Chondrocyte (in vitro differentiated cells): ENCODE data around the gene MRPL36. TPM values are rescaled to one million over a fixed set of nuclear protein-coding genes. Genes with fewer than 3 reads are reported as not detected.

ENCODE experiments used
- DNase-seq: peaks from one replicate; pipeline ENCODE4 v3.0.0; 2021; ENCODE audit warnings: mixed read lengths, low spot score
- H3K27ac Mint-ChIP-seq: one replicate; pipeline ENCODE4 v1.8.0; 2021; ENCODE audit warnings: mild to moderate bottlenecking, moderate library complexity, mixed read lengths; ENCODE audit not compliant: unreplicated experiment
- H3K27me3 Mint-ChIP-seq: 2 replicates; pipeline ENCODE4 v1.8.0; 2021; ENCODE audit warnings: low read depth, mixed read lengths
- H3K36me3 Mint-ChIP-seq: 2 replicates; pipeline ENCODE4 v1.8.0; 2021; ENCODE audit warnings: low read depth, mixed read lengths
- H3K4me1 Mint-ChIP-seq: 2 replicates; pipeline ENCODE4 v1.8.0; 2021; ENCODE audit warnings: low read depth, mild to moderate bottlenecking, mixed read lengths
- H3K4me3 Mint-ChIP-seq: one replicate; pipeline ENCODE4 v1.8.0; 2021; ENCODE audit warnings: mild to moderate bottlenecking, moderate library complexity, mixed read lengths; ENCODE audit not compliant: unreplicated experiment
- H3K9me3 Mint-ChIP-seq: 2 replicates; pipeline ENCODE4 v1.8.0; 2021; ENCODE audit warnings: low read depth, mixed read lengths
- total RNA-seq: library from RNA; stranded (reverse); gene quantifications from 3 replicates; pipeline ENCODE4 v1.2.1, GENCODE V29; 2021
- TF ChIP-seq, protein P1 (sequence below): fragments of 200-600 bp; sonication (generic); IDR thresholded peaks from 2 replicates; pipeline ENCODE4 v1.5.0; 2021; ENCODE audit warnings: antibody characterized with exemption, mild to moderate bottlenecking, moderate library complexity

MRPL36 gene
- total RNA-seq, 1 donor from 2014 or later = 37.4 TPM

DNA sequence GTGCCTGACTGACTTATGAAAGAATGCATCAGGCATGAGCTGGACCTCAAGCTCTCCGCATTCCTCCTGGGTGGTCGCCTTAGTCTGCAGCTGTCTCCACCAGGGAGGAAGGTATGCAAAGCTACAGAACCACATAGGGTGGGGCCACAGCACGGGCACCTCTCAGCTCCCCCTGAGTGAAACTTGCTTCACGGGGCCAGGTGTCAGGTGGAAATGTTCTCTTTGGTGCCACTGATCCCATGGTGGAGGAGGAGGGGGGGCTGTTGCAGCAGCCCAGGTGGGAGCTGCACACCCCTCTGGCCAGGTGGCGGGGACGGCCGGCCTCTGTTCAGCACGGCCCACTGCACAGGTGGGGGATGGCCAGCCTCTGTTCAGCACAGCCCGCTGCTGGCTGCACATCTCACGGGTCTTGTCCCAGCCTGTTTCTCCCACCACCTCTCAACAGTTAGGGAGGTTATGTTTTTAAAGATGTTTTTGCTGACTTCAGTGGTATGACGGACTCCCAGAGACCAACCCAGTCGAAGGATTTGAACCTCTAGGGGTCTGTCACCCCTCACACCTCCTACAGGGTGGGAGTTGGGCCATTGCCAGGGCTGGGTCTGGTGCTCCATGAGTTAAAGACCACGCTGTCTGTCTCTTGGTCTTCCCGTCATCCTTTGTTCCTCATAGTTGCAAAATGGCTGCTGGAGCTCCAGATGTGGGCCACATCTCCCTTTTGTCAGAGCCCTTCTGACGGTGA is 34.3 kb downstream of the MRPL36 start:
- Mint-ChIP-seq H3K27me3 (peaks cover 25% of the 10 kb centered on the region), H3K4me1 (peaks cover 2% of the 10 kb centered on the region), H3K27ac (no peak overlapping the region), H3K9me3 (no peaks in the 10 kb centered on the region), H3K4me3 (no peak overlapping the region), H3K36me3 (no peaks in the 10 kb centered on the region)
- TF ChIP-seq, protein P1, sequence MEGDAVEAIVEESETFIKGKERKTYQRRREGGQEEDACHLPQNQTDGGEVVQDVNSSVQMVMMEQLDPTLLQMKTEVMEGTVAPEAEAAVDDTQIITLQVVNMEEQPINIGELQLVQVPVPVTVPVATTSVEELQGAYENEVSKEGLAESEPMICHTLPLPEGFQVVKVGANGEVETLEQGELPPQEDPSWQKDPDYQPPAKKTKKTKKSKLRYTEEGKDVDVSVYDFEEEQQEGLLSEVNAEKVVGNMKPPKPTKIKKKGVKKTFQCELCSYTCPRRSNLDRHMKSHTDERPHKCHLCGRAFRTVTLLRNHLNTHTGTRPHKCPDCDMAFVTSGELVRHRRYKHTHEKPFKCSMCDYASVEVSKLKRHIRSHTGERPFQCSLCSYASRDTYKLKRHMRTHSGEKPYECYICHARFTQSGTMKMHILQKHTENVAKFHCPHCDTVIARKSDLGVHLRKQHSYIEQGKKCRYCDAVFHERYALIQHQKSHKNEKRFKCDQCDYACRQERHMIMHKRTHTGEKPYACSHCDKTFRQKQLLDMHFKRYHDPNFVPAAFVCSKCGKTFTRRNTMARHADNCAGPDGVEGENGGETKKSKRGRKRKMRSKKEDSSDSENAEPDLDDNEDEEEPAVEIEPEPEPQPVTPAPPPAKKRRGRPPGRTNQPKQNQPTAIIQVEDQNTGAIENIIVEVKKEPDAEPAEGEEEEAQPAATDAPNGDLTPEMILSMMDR = no peak
- peak; percentile 66 for DNase-seq

DNA sequence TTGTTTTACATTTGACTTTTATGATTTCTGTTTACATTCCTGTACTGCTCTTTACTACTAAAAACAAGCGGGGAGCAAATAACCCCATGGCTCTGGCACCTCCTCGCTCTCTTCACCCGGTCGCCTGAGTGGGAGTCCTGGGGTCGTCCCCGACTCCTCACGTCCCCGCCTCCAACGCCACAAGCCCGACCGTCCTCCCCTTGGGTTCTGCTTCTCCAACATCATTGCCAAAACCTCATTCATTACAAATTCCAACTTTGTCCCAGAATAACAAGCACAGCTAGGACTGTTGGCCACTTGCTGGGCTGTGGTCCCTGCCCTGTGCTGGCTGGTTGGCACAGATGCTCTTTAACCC is 35.1 kb downstream of the MRPL36 start:
- TF ChIP-seq, protein P1 = no peak
- no peaks in the 10 kb centered on the region for H3K9me3 Mint-ChIP-seq
- peaks cover 2% of the 10 kb centered on the region for H3K4me1 Mint-ChIP-seq
- H3K27me3 Mint-ChIP-seq = peaks cover 20% of the 10 kb centered on the region
- no peaks in the 10 kb centered on the region for H3K36me3 Mint-ChIP-seq
- no peak overlapping the region for H3K4me3 Mint-ChIP-seq
- H3K27ac Mint-ChIP-seq = no peak overlapping the region
- DNase-seq = peak; percentile 86

DNA sequence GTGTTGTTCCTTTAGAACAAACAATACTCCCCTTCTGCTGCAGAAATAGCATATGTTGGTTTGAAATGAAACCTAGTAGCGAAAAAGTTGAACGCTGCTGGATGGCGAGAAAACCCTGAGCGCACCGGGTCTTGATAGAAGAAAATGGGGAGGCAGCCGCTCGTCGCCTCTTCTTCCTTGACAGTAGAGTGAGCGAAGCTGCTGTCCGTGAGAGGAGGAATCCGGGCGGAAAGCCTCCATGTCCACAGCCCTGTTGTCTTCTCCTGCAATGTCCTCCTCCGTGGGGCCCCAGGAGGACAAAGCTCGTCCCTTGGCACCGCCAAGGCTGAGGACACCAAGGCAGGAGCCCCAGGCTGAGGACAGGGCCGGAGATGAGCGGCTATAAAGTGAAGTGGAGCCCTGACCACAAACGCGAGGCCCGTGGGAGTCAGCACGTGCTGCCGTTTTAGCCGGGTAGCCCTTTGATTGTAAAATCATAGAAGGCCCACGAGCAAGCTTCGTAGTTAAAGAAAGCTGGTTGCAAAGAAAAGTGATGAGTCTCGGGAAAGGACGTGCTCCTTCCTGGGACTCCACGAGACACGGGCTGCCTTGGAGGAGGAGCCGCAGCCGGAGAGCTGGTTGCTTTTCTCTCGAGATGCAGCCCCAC is 35.6 kb downstream of the MRPL36 start:
- H3K27ac Mint-ChIP-seq = no peak overlapping the region
- H3K9me3 Mint-ChIP-seq = no peaks in the 10 kb centered on the region
- TF ChIP-seq, protein P1 = peak; percentile 3
- H3K4me3 Mint-ChIP-seq = no peak overlapping the region
- peaks cover 19% of the 10 kb centered on the region for H3K27me3 Mint-ChIP-seq
- H3K36me3 Mint-ChIP-seq = no peaks in the 10 kb centered on the region
- H3K4me1 Mint-ChIP-seq = peaks cover 2% of the 10 kb centered on the region
- peak; percentile 85 for DNase-seq

DNA sequence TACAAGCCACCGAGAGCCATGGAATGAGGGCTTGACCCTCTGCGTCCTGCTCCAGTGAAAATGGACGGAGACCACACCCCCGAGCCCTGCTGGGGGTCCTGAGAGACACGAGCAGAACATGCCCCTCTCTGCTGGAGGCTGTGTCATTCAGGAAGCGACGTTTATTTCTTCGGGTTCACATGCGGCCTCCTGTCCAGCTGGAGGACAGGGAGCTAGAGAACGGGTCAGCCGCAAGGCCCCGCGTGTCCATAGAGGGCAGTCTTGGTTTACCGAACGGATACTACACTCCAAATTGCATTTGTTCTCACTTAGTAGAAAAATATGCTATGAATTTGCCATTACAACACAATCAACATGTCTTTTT is 36.1 kb downstream of the MRPL36 start:
- peaks cover 19% of the 10 kb centered on the region for H3K27me3 Mint-ChIP-seq
- no peaks in the 10 kb centered on the region for H3K36me3 Mint-ChIP-seq
- TF ChIP-seq, protein P1 = peak; percentile 86
- no peak overlapping the region for H3K27ac Mint-ChIP-seq
- H3K4me3 Mint-ChIP-seq = no peak overlapping the region
- peak; percentile 59 for DNase-seq
- H3K9me3 Mint-ChIP-seq = peaks cover 2% of the 10 kb centered on the region
- peaks cover 2% of the 10 kb centered on the region for H3K4me1 Mint-ChIP-seq

DNA sequence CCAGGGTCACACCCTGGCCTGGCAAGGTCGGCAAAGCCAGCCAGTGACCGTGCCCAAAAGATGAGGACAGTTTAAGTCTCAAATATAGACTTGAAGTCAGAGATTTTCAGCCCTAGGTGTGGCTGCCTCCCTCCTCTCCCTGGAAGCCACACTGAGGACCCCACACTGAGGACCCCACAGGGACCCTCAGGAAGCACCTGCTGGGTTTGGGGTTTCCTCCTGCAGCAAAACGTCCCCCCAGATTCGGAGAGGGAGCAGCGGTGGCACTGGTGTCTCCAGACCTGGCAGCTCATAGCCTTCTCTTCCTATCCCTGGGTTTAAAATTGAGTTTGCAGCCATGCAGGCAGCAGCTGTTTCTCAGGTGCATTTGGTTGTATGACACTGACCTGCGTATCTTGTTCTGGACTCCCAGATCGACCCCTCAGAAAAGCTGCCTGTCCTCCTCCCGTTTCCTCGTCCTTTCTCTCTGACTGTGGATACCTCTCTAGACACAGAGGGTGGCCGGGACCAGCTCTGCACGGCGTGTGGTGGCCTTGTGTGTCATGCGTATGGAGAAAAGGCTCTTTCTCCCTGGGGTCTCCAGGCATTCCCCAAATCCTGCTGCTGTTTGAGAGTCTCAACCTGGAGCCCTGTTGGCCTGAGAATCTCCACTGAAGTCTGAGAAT is 36.6 kb downstream of the MRPL36 start:
- peaks cover 2% of the 10 kb centered on the region for H3K4me1 Mint-ChIP-seq

More for the DNA sequence above, 36.6 kb downstream of the MRPL36 start:
- Mint-ChIP-seq H3K9me3 (peaks cover 7% of the 10 kb centered on the region), H3K4me3 (no peak overlapping the region), H3K36me3 (no peaks in the 10 kb centered on the region), H3K27me3 (peaks cover 19% of the 10 kb centered on the region), H3K27ac (no peak overlapping the region)
- TF ChIP-seq, protein P1 = no peak
- DNase-seq = peak; percentile 54
